HepG2 (cell line): Measurements from ENCODE around the gene PRRT1B. TPM values are rescaled to one million over a fixed set of nuclear protein-coding genes. Genes with fewer than 3 reads are reported as not detected.

Source experiments
- FOXM1 ChIP-seq: sonication (generic); formaldehyde crosslinking; IDR thresholded peaks from 2 replicates; pipeline ENCODE4 v1.5.0; 2020; ENCODE audit warnings: missing genetic modification reagents
- IKZF4 ChIP-seq: sonication (generic); formaldehyde crosslinking; IDR thresholded peaks from 2 replicates; pipeline ENCODE4 v1.5.1; 2020; ENCODE audit warnings: borderline replicate concordance, mild to moderate bottlenecking, low read depth, missing genetic modification reagents; ENCODE audit errors: not compliant biosample characterization
- SAP130 ChIP-seq: IDR thresholded peaks from 2 replicates; pipeline ENCODE4 v1.6.1; 2016; ENCODE audit warnings: low read depth
- TBP ChIP-seq: sonication (generic); formaldehyde crosslinking; IDR thresholded peaks from 2 replicates; pipeline ENCODE4 v1.5.0; 2020; ENCODE audit warnings: missing genetic modification reagents
- ZC3H4 ChIP-seq: sonication (generic); formaldehyde crosslinking; IDR thresholded peaks from 2 replicates; pipeline ENCODE4 v1.4.0; 2020; ENCODE audit warnings: missing genetic modification reagents, borderline replicate concordance
- ZNF274 ChIP-seq: sonication (generic); formaldehyde crosslinking; IDR thresholded peaks from 2 replicates; pipeline ENCODE4 v1.5.1; 2020; ENCODE audit warnings: mild to moderate bottlenecking, missing genetic modification reagents
- ZNF766 ChIP-seq: sonication (generic); formaldehyde crosslinking; IDR thresholded peaks from 2 replicates; pipeline ENCODE4 v1.5.0; 2020; ENCODE audit warnings: missing genetic modification reagents, borderline replicate concordance
- ZNF775 ChIP-seq: sonication (generic); formaldehyde crosslinking; IDR thresholded peaks from 2 replicates; pipeline ENCODE4 v1.4.0; 2020; ENCODE audit warnings: missing genetic modification reagents, mild to moderate bottlenecking, moderate library complexity, borderline replicate concordance
- ZNF879 ChIP-seq: sonication (generic); formaldehyde crosslinking; IDR thresholded peaks from 2 replicates; pipeline ENCODE4 v1.8.1; 2023; ENCODE audit warnings: missing genetic modification reagents
- polyA plus RNA-seq, 8 experiments: library from polyadenylated mRNA; depleted of rRNA in 3 of 8; stranded (reverse) in 7 of 8; unstranded in 1 of 8; fragments of >200 nt; fragmentation: Illumina TruSeq in 4 of 8; extraction: Trizol in 4 of 8; gene quantifications; 2 replicates each; pipeline versions ENCODE4 v1.2.1 to v1.2.3, GENCODE V29; 2011 to 2016; ENCODE audit warnings: low read depth in 4 of 8, missing spikeins in 1 of 8, mixed read lengths in 1 of 8; ENCODE audit not compliant: insufficient read depth in 1 of 8
- total RNA-seq, 5 experiments: library from RNA; depleted of rRNA; stranded (reverse); fragments of >200 nt; fragmentation: Illumina TruSeq; extraction: Trizol; gene quantifications; 2 replicates each; pipeline ENCODE4 v1.2.3, GENCODE V29; 2016; ENCODE audit warnings: low read depth in 1 of 5
- TF ChIP-seq, protein P1 (sequence below): sonication (generic); formaldehyde crosslinking; IDR thresholded peaks from 2 replicates; pipeline ENCODE4 v1.5.1; 2020; ENCODE audit warnings: missing genetic modification reagents, mild to moderate bottlenecking, borderline replicate concordance
- TF ChIP-seq, protein P2 (sequence below): sonication (generic); formaldehyde crosslinking; IDR thresholded peaks from 2 replicates; pipeline ENCODE4 v1.4.0; 2020; ENCODE audit warnings: mild to moderate bottlenecking, low read depth, missing genetic modification reagents
- TF ChIP-seq, protein P3 (sequence below), 2 experiments: sonication (generic) in 1 of 2; formaldehyde crosslinking in 1 of 2; IDR thresholded peaks; 2 replicates each; pipeline versions ENCODE4 v1.6.1 to v1.9.0; 2014 to 2022; ENCODE audit warnings: antibody characterized with exemption in 1 of 2, borderline replicate concordance in 1 of 2, inconsistent platforms in 1 of 2, low read depth in 1 of 2, missing genetic modification reagents in 1 of 2
- TF ChIP-seq, protein P4 (sequence below): sonication (generic); formaldehyde crosslinking; conservative IDR thresholded peaks from 2 replicates; pipeline ENCODE4 v1.8.1; 2023; ENCODE audit warnings: missing genetic modification reagents

The PRRT1B gene
- total and polyA plus RNA-seq, 2 of the 13 experiments (the other 11 are each of a cell fraction or from before 2014, with no cell fraction given): not detected

DNA sequence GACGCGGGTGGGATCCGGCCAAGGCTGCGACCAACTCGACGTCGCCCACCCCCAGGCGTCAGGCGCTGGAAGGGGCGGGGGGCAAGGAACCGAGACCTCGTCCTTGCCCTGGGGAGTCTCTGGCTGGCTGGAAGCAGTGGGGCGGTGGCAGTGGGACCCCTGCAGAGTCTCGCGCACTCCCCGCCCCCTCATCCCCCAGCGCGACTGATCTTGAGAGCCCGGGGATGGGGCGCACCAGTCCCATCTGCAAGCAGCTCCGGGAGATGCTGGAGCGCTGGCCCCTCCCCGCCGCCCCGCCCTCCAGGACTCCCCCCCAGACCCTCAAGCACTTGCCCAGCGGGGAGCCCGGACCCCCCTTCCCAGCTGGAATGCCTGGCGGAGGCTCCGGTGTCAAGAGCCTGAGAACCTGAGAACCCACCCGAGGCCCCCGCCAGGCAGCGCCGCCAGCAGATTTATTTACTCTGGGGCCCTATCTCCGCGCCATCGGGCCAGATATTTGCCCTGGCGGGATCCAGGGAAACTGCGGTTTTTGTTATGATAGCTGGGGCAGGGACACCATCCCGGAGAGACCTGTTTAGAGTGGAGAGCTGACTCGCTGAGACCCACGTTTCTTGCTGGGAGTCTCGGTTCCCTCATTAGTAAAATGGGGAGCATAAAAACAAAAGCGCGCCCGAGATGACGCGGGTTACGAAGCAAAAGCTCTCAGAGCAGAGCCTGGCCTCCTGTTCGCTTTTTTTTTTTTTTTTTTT lies 1.2 kb downstream of the PRRT1B start (continued):
- TF ChIP-seq, protein P1, sequence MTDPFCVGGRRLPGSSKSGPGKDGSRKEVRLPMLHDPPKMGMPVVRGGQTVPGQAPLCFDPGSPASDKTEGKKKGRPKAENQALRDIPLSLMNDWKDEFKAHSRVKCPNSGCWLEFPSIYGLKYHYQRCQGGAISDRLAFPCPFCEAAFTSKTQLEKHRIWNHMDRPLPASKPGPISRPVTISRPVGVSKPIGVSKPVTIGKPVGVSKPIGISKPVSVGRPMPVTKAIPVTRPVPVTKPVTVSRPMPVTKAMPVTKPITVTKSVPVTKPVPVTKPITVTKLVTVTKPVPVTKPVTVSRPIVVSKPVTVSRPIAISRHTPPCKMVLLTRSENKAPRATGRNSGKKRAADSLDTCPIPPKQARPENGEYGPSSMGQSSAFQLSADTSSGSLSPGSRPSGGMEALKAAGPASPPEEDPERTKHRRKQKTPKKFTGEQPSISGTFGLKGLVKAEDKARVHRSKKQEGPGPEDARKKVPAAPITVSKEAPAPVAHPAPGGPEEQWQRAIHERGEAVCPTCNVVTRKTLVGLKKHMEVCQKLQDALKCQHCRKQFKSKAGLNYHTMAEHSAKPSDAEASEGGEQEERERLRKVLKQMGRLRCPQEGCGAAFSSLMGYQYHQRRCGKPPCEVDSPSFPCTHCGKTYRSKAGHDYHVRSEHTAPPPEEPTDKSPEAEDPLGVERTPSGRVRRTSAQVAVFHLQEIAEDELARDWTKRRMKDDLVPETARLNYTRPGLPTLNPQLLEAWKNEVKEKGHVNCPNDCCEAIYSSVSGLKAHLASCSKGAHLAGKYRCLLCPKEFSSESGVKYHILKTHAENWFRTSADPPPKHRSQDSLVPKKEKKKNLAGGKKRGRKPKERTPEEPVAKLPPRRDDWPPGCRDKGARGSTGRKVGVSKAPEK (CRISPR knock-in tag): no peak
- TF ChIP-seq, protein P2, sequence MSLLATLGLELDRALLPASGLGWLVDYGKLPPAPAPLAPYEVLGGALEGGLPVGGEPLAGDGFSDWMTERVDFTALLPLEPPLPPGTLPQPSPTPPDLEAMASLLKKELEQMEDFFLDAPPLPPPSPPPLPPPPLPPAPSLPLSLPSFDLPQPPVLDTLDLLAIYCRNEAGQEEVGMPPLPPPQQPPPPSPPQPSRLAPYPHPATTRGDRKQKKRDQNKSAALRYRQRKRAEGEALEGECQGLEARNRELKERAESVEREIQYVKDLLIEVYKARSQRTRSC: no peak
- TF ChIP-seq, protein P3, sequence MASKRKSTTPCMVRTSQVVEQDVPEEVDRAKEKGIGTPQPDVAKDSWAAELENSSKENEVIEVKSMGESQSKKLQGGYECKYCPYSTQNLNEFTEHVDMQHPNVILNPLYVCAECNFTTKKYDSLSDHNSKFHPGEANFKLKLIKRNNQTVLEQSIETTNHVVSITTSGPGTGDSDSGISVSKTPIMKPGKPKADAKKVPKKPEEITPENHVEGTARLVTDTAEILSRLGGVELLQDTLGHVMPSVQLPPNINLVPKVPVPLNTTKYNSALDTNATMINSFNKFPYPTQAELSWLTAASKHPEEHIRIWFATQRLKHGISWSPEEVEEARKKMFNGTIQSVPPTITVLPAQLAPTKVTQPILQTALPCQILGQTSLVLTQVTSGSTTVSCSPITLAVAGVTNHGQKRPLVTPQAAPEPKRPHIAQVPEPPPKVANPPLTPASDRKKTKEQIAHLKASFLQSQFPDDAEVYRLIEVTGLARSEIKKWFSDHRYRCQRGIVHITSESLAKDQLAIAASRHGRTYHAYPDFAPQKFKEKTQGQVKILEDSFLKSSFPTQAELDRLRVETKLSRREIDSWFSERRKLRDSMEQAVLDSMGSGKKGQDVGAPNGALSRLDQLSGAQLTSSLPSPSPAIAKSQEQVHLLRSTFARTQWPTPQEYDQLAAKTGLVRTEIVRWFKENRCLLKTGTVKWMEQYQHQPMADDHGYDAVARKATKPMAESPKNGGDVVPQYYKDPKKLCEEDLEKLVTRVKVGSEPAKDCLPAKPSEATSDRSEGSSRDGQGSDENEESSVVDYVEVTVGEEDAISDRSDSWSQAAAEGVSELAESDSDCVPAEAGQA (IDR thresholded peaks at IDR 0.05; ENCODE audit: low read depth): no peak
- TF ChIP-seq, protein P3 (CRISPR knock-in tag; IDR thresholded peaks at IDR 0.05; ENCODE audit: borderline replicate concordance): no peak
- TF ChIP-seq ZC3H4 (CRISPR knock-in tag) (no peak), TBP (CRISPR knock-in tag) (no peak), FOXM1 (CRISPR knock-in tag) (no peak), ZNF766 (no peak), ZNF274 (CRISPR knock-in tag) (no peak), SAP130 (CRISPR knock-in tag) (peak; percentile 16; the same call in 1 of the 2 replicates), ZNF775 (CRISPR knock-in tag) (no peak), ZNF879 (CRISPR knock-in tag) (no peak), IKZF4 (no peak)
- TF ChIP-seq, protein P4, sequence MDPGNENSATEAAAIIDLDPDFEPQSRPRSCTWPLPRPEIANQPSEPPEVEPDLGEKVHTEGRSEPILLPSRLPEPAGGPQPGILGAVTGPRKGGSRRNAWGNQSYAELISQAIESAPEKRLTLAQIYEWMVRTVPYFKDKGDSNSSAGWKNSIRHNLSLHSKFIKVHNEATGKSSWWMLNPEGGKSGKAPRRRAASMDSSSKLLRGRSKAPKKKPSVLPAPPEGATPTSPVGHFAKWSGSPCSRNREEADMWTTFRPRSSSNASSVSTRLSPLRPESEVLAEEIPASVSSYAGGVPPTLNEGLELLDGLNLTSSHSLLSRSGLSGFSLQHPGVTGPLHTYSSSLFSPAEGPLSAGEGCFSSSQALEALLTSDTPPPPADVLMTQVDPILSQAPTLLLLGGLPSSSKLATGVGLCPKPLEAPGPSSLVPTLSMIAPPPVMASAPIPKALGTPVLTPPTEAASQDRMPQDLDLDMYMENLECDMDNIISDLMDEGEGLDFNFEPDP (CRISPR knock-in tag): no peak
